GM19452 (cell line): ENCODE measurements around the gene PPP1R2B.
"Not testable (repeated sequence)": the region's sequence is repeated elsewhere in the genome, so short reads cannot be mapped to it uniquely, and the experiment has no call there.

ENCODE experiments used
- ATAC-seq: cut with Tn5 transposase; IDR thresholded peaks from one replicate; pipeline ENCODE4 v1.9.1; 2021; ENCODE audit not compliant: unreplicated experiment

The PPP1R2B gene

DNA sequence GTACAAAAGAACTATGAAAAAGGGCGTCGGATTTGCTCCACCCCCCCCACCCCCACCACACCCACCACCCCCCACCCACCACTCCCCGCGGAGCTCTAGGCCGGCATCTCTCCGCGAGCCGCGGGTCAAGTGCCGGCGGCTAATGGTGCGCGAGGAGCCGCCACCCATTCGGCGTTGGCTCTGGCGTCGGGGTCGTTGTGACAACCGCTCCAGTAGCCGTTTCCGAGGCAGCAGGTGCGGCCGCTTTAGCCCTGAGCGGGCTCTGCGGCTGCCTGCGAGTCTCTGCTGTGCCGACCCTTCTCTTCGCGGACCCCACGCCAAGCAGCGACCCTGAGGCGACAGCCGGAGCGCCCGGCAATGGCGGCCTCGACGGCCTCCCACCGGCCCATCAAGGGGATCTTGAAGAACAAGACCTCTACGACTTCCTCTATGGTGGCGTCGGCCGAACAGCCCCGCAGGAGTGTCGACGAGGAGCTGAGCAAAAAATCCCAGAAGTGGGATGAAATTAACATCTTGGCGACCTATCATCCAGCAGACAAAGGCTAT is at the start of gene PPP1R2B:
Gene PPP1R2B, plus strand, starts transcription at position 90 of the 546 bp plus-strand sequence. Its CDS starts 268 bp downstream, at position 358.
- ATAC-seq = no peak

DNA sequence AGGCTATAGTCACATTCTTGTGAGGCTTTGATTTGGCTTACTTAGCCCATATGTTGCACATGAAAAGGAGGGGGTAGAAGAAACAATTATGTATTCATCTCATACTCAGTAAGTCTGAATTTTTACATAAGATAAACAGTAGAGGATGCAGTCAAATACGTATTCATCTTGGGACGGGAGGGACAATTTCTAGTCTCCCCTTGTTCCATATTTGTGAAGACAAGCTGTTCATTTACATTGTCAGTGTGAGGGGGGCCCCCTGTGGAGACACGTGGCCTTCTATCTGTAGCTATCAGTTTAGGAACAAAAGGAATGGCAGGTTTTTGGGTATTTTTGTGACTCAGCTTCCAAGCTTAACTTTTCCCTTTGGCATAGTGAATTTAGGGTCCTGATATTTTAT is 49.2 kb upstream of the PPP1R2B start:
- ATAC-seq = no peak

DNA sequence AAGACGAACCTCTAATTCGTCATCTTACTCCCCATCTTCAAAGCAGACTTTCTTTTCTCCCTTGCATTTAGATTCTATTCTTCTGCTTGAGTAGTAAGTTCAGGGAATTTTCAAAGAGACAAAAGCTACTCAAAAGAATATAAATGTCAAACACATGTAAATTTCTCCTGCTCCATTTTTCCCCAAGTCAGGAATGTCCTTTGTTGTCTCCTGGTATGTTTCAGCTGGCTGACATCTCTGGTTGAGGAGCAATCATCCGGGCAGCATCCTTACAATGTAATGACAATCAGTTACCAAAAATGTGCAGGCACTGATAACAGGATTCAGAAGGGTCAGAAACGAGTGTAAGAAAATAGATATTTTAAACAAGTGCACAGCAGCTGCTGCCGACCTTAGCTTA is 47.6 kb upstream of the PPP1R2B start:
- no peak for ATAC-seq

DNA sequence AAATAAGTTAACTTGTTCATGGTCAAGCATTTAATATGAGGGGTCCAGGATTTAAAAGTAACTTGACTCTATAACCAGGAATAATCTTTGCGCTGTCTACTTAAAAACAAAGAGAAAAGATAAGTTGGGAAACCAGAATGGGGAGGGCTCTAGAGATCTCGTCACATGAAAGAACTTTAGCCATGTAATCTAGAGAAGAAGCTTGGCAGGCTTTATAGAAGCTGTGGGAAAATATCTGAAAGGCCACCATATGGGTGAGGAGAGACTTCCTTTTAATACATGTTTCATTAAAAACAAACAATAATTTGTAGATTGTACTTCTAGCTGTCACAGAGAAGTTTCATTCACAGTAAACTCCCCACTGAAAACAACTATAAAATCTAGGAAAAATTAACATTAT is 46.7 kb upstream of the PPP1R2B start:
- no peak for ATAC-seq

DNA sequence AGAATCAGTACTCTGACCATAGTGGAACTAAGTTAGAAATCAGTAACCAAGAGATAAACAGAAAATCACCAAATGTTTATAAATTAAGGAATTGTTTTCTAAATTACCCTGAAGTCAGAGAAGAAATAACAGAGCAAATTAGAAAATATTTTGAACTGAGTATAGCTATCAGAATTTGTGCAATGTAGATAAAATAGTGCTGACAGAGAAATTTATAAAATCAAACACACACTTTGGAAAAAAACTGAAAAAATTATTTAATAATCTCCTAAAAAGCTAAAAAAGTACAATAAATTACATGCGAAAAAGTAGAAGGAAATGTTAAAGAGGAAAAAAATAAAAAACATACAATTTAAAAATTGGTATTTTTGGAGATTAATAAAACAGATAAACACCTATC is 37.1 kb upstream of the PPP1R2B start:
- ATAC-seq = no peak

DNA sequence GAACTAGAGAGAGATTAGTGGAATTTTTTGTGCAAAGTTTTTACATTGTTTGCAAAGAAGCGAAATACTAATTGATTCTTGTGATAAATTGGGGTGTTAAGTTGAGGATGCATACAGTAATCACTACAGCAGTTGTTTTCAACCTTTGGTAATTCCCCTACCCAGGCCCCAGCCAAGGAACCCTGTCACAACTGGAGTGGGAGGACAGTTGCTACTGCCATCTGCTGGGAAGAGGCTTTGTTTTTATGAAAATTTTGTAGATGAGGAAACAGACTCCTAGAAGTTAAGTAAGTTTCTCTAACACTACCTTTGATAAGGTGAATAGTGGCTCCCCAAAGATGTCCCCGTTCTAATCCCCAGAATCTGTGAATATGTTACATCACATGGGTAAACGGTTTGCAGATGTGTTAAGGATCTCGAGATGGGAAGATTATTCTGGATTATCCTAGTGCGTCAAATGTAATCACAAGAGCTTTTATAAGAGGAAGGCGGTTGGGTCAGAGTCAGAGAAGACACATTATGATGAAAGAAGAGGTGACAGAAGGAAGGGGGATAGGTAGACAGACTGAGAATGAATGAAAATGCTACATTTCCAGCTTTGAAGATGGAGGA is 34.0 kb upstream of the PPP1R2B start:
- ATAC-seq = peak; percentile 52

DNA sequence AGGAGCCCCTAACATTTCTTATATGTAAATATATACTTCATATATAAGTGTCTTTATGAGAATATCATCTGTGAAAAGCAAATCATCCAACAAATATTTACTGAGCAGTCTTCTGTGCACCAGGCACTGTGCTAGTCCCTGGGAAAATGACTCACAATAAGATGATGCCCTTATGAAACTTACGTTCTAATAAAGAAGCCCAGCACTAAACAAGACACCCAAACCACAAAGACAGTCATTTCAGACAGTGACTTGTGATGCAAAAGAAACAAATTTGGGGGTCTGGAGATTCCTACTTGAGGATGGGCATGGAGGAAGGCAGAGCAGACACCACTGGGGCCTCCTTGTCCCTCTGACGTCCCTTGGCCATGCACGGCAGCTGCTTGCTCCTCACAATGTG is 30.6 kb upstream of the PPP1R2B start:
- no peak for ATAC-seq

DNA sequence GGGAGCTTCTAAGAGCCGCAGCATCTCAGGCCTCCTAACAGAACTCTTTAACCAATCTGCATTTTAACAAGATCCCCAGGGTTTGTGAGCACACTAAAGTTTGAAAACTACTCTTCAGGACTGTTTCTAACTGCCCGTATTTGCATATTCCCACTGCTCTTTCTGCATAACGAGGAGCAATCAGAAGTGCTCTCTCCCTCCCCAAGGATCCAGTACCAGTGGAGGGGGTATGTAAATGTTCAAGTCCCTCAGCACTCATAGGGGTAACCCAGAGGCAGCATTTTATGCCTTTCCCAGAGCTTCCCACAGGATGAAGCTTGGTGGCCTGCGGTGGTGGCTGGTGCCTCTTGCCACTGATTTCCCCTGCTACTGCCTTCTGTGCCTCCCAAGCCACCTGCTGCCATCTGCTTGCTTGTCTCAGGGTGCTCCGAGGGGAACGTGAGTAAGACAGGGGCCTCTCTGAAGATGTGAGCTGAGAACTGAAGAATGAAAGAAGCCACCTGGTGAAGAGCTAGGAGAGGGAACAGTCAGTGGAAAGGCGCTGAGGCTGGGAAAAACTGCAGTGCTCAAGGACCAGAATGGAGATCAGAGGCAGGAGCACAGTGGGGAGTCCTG is 30.0 kb upstream of the PPP1R2B start:
- ATAC-seq = no peak

DNA sequence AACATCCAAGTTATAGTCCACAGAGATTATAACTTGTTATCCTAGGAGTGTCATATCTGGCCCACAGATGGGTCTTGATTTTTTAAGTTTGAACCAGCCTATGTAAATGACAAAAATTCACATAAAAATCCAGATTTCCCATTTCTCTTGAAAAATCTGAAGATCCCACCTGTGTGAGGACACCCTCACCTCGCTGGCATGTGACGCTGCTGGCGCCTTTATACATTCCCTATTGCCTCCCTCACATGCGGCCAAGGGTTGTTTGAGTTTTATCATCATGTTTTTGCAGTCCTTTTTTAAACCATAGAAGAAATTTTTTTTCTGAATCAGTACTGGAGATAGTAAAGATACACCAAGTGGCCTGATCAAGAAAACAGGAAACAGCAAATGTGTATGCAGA is 25.9 kb upstream of the PPP1R2B start:
- no peak for ATAC-seq

DNA sequence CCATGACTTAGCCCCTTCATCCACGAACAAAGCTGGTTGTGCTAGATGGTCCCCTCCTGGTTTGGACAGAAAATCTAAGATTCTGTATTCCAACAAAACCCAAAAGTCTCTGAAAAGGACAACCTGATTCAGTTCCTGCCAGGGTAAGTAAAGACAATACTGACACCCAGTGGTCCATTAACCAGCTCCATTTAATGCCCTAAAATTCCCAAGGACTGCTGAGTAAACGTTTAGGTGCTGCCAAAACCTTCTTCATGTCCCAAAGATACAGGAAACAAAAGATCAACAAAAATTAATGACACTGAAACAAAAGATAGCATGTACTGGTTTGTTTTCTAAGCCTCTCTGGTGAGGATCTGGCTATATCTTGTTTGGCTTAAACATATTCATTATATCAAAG is 25.3 kb upstream of the PPP1R2B start:
- no peak for ATAC-seq

DNA sequence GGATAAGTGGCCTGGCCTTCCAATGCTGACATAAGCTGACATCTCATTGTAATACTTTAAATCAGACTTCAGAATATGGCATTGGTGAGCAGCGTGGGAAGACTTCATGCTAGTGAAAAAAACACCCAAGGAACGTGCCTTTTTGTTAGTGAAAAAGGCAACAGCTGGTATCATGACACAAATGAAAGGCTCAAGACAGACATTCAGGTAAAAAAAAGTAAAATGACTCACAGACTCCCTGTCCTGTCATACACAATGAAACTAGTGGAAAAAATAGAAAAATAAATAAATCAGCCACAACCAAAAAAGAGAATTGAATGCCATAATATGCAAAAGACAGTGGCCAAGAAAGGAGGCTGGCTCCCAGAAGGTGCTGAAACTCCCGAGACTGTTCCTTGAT is 24.4 kb upstream of the PPP1R2B start:
- ATAC-seq = peak; percentile 33

DNA sequence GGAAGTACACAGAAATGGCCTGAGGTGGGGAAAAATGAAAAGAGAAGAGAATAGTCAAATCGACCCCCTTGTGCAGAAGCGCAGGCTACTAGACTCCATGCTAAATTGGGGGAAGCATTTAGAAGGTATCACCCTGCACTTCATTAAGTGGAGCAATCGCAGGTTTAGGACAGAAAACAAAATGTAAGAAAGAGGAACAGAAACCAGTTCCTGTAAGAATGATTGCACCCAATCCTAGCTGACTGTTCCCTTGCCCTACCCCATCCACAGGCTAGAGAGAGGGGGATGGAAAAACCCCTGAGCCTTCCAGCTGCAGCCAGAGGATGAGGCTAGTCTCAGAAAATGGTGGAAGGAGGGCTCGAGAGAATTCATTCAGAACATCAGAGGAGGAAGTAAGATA is 23.9 kb upstream of the PPP1R2B start:
- ATAC-seq = peak; percentile 77

DNA sequence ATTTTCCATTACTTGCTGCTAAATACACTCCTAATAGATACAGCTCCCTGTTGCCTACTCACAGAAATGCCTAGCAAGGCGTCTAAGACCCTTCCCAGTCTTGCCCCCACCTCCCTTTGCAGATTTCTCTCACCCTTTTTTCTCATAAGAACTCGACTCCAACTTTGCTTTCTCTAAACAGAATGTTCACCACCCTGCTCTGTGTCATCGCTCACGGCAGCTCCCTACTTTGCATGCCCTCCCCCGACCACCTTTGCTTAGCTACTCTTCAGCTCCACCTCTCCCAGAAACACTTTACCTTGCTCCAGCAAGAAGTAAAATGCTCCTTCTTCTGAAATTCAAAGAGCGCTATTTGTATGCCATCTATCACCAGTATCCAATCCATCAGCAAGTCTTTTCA is 15.2 kb upstream of the PPP1R2B start:
- ATAC-seq = no peak

DNA sequence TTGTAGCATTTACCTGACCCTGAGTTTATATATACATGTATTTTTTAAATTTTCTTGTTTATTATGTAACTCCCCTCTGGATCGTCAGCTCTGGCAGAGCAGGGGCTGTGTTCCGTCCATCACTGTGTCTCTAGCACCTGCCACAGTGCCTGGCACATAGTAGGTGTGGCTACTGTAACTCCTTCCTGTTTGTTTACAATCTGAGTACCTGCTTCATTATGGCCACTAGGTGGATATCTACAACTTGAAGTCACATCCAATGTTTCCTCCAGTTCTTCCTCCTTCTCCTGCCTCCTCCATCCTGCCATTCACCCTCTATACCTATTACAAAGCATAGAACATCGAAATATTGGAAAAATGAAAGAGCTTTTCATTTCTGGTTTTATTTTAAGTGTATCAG is 14.2 kb upstream of the PPP1R2B start:
- no peak for ATAC-seq

DNA sequence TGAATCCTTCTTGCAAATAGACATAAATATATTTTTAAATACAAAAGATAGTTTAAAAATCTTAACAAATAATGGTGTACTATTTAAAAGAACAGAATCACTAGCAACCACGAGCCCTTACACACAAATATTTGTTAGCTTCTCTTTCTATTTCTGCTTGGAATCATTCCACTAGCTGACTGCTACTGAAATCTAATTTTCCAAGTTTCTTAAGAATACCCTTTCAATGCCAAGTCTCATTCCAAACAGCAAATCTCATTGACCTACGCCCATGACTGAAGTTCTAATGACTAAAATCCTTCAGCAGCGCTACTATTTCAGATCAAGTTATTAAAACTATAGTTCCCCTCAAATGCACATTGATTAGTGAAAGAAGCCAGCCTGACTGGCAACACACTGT is 13.2 kb upstream of the PPP1R2B start:
- ATAC-seq = no peak

DNA sequence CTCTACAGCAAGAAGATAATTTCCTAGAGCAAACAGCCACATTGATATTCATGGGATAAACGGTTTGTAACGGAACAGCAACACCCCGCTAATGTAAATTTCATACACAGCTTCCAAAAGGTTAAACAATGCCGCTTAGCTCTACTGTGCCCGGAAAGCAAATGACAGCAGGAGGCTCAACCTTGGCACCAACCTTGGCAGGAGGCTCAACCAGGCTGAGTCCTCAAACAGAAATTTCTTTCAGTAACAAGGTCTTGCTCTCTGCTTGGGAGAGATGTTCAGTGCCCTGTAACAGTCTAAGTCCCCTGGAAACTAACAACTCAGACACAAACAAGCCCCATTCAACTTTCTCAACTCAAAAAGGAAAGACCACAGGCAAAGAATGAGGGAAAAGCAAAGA is 11.1 kb upstream of the PPP1R2B start:
- ATAC-seq = no peak

DNA sequence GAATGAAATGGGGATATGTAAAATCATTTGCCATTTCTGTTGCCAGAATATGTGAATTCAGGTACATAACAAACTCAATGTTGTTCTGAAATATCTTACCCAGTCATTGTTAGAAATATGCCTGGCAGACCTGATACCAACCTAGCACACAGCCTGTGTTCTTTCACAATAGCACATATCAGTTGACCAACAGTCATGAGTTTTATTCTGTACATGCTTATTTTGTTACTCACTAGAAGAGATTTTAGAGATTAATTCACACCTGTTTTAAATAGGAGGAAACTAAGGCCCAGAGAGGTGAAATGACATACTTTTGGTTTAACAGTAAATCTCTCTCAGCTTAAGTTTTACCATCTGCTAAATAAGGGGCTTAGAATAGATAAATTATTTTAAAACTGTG is 8.4 kb upstream of the PPP1R2B start:
- no peak for ATAC-seq

DNA sequence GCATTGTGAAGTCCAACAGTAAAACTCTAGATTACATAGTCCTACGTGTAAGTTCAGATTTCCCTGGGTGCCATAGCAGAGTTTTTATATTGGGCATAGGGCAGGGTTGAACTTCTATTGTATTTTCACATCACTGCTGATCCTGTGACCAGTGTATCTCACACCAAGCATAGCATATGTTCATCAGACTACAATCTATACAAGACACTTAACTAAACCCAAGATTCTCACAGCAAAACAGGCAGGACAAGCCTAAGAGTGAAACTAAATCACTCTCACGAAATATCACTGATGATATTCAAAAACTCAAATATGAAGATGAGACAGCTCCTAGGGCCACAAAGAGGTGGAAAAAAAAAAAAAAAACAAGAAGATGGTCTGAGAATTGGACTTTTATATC is 3.2 kb upstream of the PPP1R2B start:
- ATAC-seq = no peak

DNA sequence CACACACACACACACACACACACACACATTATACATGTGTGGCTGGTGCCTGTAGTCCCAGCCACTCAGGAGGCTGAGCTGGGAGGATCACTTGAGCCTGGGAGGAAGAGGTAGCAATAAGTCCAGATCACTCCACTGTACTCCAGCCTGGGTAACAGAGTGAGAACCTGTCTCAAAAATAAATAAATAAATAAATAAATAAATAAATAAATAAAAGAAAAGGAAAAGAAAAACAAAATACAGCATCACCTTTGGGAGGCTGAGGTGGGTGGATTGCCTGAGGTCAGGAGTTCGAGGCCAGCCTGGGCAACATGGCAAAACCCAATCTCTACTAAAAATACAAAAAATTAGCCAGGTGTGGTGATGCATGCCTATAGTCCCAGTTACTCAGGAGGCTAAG is 1.6 kb upstream of the PPP1R2B start:
- ATAC-seq = not testable (repeated sequence)

DNA sequence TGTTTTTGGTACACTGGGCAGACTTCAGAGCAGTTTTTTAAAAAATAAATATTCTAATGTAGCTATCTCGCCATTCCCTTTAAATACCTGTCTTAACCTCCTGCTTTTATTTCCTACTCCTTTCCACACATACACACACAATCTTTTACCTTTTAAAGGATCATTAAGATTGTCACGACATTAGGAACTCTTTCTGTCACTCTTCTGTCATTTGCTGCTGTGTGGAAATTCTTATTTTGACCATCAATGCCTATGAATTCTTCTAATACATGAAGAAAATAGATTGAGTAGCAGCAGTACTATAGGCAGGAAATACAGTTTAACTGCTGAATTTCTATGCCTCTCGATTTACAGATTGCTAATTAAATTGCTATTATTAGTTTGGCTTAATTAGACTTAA is 1.8 kb downstream of the PPP1R2B start:
- no peak for ATAC-seq

DNA sequence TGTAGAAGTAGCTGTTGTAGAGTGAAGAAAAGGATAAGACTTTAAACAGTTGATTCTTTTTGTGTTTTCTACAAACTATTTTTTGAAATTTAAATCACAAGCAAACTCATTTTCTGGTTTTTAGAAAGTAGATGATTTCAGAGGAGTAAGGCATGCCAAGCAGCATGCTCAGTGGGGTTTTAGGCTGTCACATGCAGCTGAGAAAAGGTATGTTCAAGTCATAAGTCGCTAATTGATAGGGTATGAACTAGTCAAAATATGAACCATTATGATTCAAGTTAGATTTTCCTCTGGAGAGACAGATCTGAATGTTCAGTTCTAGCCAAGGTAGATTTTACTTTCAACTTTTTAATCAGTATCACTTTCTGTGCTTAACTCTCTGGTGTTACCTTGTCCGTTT is 3.0 kb downstream of the PPP1R2B start:
- ATAC-seq = not testable (repeated sequence)

DNA sequence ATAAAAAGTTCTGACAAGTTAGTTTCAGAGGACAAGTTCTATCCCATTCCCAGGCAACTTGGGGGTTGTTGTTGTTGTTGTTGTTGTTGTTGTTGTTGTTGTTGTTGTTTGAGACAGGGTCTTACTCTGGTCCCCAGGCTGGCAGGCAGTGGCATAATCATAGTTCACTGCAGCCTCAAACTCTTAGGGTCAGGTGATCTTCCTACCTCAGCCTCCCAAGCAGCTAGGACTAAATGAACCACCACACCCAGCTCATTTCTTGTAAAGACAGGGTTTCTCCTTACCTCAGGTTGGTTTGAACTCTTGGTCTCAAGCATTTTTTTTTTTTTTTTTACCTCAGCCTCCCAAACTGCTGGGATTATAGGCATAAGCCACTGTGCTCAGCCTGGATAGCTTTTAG is 15.3 kb downstream of the PPP1R2B start:
- no peak for ATAC-seq

DNA sequence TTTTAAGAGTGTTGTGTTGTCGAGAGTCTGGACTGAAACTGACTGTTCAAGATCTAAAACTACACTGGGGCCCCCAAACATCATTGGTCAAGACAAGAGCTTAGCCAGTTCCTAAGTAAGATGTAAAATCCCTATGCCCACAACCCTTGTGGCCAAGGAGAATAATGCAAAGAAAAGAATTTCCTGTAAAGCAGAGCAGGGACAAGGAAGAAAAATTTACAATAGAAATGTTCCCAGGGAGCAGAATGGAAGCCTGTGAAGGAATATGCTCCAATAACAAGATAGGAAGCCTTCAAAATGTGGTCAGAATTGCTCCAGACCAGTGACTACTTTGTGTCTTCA is 20.4 kb downstream of the PPP1R2B start:
- ATAC-seq = no peak
